HepG2 (cell line): Measurements from ENCODE around the gene CARMIL1. TPM values are rescaled to one million over a fixed set of nuclear protein-coding genes. Genes with fewer than 3 reads are reported as not detected.

Experiments used
- ATAC-seq: fragments of 200-7000 bp; cut with Tn5 transposase; 3 replicates; pipeline ENCODE4 v1.9.1; 2020; ENCODE audit warnings: mild to moderate bottlenecking, moderate library complexity
- BruUV-seq: library from RNA; stranded (reverse); fragments of 400-500 nt; replicated peaks from 2 replicates; lab custom pipeline; 2021; lab: Mats Ljungman, UMichigan
- CTCF ChIA-PET: fragments of 300-600 bp; formaldehyde crosslinking; extraction: SDS; loops from one replicate; lab custom pipeline; 2021; ENCODE audit warnings: low total read pairs, inconsistent platforms, low intra/inter-chr PET ratio; lab: Yijun Ruan, JAX
- POLR2A ChIA-PET: fragments of 350-600 bp; sonication (Branson Sonifier 250); formaldehyde crosslinking; loops from one replicate; lab custom pipeline; 2020; ENCODE audit warnings: antibody characterized with exemption, inconsistent platforms; lab: Yijun Ruan, JAX
- DNase-seq: peaks from one replicate; pipeline ENCODE4 v3.0.0-alpha.2; 2015; ENCODE audit warnings: low spot score
- FAIRE-seq: peaks from 3 replicates; lab custom pipeline; 2011; peaks lifted over from hg19 to GRCh38; lab: Jason Lieb, UNC
- H2AFZ ChIP-seq: one replicate; pipeline ENCODE4 v1.6.1; 2011; ENCODE audit warnings: low read length, inconsistent platforms
- H3K27ac ChIP-seq: fragments of 300-600 bp; 3 replicates; pipeline ENCODE4 v1.8.0; 2011; ENCODE audit warnings: mixed run types, mild to moderate bottlenecking, mixed read lengths, low read length, inconsistent platforms; ENCODE audit not compliant: insufficient read depth; ENCODE audit errors: extremely low read length
- H3K27me3 ChIP-seq, 2 experiments: fragments of 200-600 bp in 1 of 2; 2 replicates in 1 of 2; 3 replicates in 1 of 2; pipeline versions ENCODE4 v1.6.0 to v1.8.0; 2011; ENCODE audit warnings: low read length in 2 of 2, mild to moderate bottlenecking in 2 of 2, moderate library complexity in 2 of 2, inconsistent platforms in 1 of 2; ENCODE audit not compliant: insufficient read depth in 2 of 2, control insufficient read depth in 1 of 2
- H3K36me3 ChIP-seq, 2 experiments: fragments of 200-600 bp in 1 of 2; replicated peaks in 1 of 2; 2 replicates in 1 of 2; 3 replicates in 1 of 2; pipeline versions ENCODE4 v1.5.1 to v1.8.0; 2011; ENCODE audit warnings: low read length in 2 of 2, inconsistent platforms in 1 of 2; ENCODE audit not compliant: insufficient read depth in 2 of 2, control insufficient read depth in 1 of 2
- H3K4me1 ChIP-seq: 2 replicates; pipeline ENCODE4 v1.5.1; 2012; ENCODE audit warnings: low read length, inconsistent platforms; ENCODE audit not compliant: insufficient read depth
- H3K4me2 ChIP-seq: 2 replicates; pipeline ENCODE4 v1.6.0; 2011; ENCODE audit warnings: low read depth, low read length, inconsistent platforms
- H3K4me3 ChIP-seq, 3 experiments: fragments of 200-600 bp in 1 of 3; sonication (generic), shearing (Covaris generic) in 1 of 3; replicated peaks in 1 of 3; 2 replicates each; pipeline ENCODE4 v1.5.1; 2011 to 2016; ENCODE audit warnings: low read length in 3 of 3, inconsistent platforms in 2 of 3, low read depth in 2 of 3, mild to moderate bottlenecking in 2 of 3, control low read depth in 1 of 3, mixed read lengths in 1 of 3; ENCODE audit not compliant: insufficient read depth in 1 of 3
- H3K79me2 ChIP-seq: one replicate; pipeline ENCODE4 v1.6.1; 2011; ENCODE audit warnings: low read length, inconsistent platforms; ENCODE audit not compliant: insufficient read depth
- H3K9ac ChIP-seq: 2 replicates; pipeline ENCODE4 v1.6.0; 2011; ENCODE audit warnings: mild to moderate bottlenecking, low read depth, low read length, inconsistent platforms; ENCODE audit not compliant: insufficient read depth
- H3K9me3 ChIP-seq: 2 replicates; pipeline ENCODE4 v1.5.1; 2012; ENCODE audit warnings: mild to moderate bottlenecking, low read length
- H4K20me1 ChIP-seq: 2 replicates; pipeline ENCODE4 v1.6.0; 2011; ENCODE audit warnings: inconsistent platforms, mild to moderate bottlenecking, low read length, moderate library complexity; ENCODE audit not compliant: insufficient read depth
- DNMT1 ChIP-seq: sonication (generic); formaldehyde crosslinking; IDR thresholded peaks from 2 replicates; pipeline ENCODE4 v1.5.1; 2020; ENCODE audit warnings: mild to moderate bottlenecking, missing genetic modification reagents
- FIP1L1 ChIP-seq: fragments of 200-400 bp; formaldehyde crosslinking; IDR thresholded peaks from 2 replicates; pipeline ENCODE4 v1.6.1; 2018; ENCODE audit warnings: low read depth, mild to moderate bottlenecking, low read length, moderate library complexity, borderline replicate concordance; ENCODE audit not compliant: insufficient read depth
- GLI4 ChIP-seq: sonication (generic); formaldehyde crosslinking; IDR thresholded peaks from 2 replicates; pipeline ENCODE4 v1.5.1; 2020; ENCODE audit warnings: missing genetic modification reagents, mild to moderate bottlenecking, moderate library complexity, borderline replicate concordance
- MTA3 ChIP-seq: sonication (generic); formaldehyde crosslinking; IDR thresholded peaks from 2 replicates; pipeline ENCODE4 v1.4.0; 2020; ENCODE audit warnings: missing genetic modification reagents
- NAIF1 ChIP-seq: sonication (generic); formaldehyde crosslinking; IDR thresholded peaks from 2 replicates; pipeline ENCODE4 v1.5.0; 2020; ENCODE audit warnings: mild to moderate bottlenecking, missing genetic modification reagents, borderline replicate concordance
- SMAD1 ChIP-seq: sonication (generic); formaldehyde crosslinking; IDR thresholded peaks from 2 replicates; pipeline ENCODE4 v1.4.0; 2020; ENCODE audit warnings: missing genetic modification reagents, low read depth, mild to moderate bottlenecking, borderline replicate concordance
- ZBTB3 ChIP-seq: sonication (generic); formaldehyde crosslinking; IDR thresholded peaks from 2 replicates; pipeline ENCODE4 v1.4.0; 2020; ENCODE audit warnings: low read depth, mild to moderate bottlenecking, moderate library complexity, missing genetic modification reagents, borderline replicate concordance
- ZNF224 ChIP-seq: sonication (generic); formaldehyde crosslinking; IDR thresholded peaks from 2 replicates; pipeline ENCODE4 v1.5.0; 2020; ENCODE audit warnings: mild to moderate bottlenecking, missing genetic modification reagents
- ZSCAN22 ChIP-seq: sonication (generic); formaldehyde crosslinking; IDR thresholded peaks from 2 replicates; pipeline ENCODE4 v1.4.0; 2020; ENCODE audit warnings: mild to moderate bottlenecking, missing genetic modification reagents
- WGBS: methylation state at CpG from one replicate; pipeline ENCODE4 v1.1.6; 2017; ENCODE audit warnings: low lambda C conversion rate; 5-methylcytosine and 5-hydroxymethylcytosine counted together
- in situ Hi-C: cut with HindIII; loops from 2 replicates; pipeline ENCODE4 v1.10.0; 2017; ENCODE audit warnings: low pct_unique_long_range_greater_than_20kb; ENCODE audit not compliant: extremely low pct_ligation_motif_present
- intact Hi-C: fragments of 100-400 bp; cut with micrococcal nuclease; formaldehyde crosslinking; loops from one replicate; pipeline ENCODE4 v1.10.0; 2022; ENCODE audit not compliant: unreplicated experiment
- polyA plus RNA-seq, 8 experiments: library from polyadenylated mRNA; depleted of rRNA in 3 of 8; stranded (reverse) in 7 of 8; unstranded in 1 of 8; fragments of >200 nt; fragmentation: Illumina TruSeq in 4 of 8; extraction: Trizol in 4 of 8; gene quantifications; 2 replicates each; pipeline versions ENCODE4 v1.2.1 to v1.2.3, GENCODE V29; 2011 to 2016; ENCODE audit warnings: low read depth in 4 of 8, missing spikeins in 1 of 8, mixed read lengths in 1 of 8; ENCODE audit not compliant: insufficient read depth in 1 of 8
- total RNA-seq, 5 experiments: library from RNA; depleted of rRNA; stranded (reverse); fragments of >200 nt; fragmentation: Illumina TruSeq; extraction: Trizol; gene quantifications; 2 replicates each; pipeline ENCODE4 v1.2.3, GENCODE V29; 2016; ENCODE audit warnings: low read depth in 1 of 5
- TF ChIP-seq, protein P1 (sequence below): sonication (generic); formaldehyde crosslinking; conservative IDR thresholded peaks from 2 replicates; pipeline ENCODE4 v1.8.0; 2022; ENCODE audit warnings: missing genetic modification reagents
- TF ChIP-seq, protein P2 (sequence below): IDR thresholded peaks from 2 replicates; pipeline ENCODE4 v1.6.1; 2016; ENCODE audit warnings: missing compliant biosample characterization, missing genetic modification reagents, borderline replicate concordance

CARMIL1 gene
- total and polyA plus RNA-seq, 2 of the 13 experiments (the other 11 are each of a cell fraction or from before 2014, with no cell fraction given), result 1.8 to 2.6 TPM

DNA sequence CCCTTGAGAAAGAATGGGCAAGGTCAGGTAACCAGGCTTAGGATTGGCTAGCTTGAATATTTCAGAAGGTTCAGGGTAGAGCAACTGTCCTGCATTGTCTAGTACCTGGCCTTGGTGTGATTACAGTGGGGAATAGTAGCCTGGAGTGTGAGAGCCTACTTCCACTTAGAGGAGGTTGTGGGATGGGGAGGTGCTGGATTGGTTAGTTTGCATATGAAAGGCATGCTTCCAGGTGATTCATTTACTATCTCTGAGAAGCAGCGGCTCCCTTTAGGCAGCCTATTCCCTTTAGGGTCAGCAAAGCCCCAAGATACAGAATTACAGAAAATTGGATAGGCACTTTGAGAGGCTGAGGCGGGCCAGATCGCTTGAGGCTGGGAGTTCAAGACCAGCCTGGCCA is 347.8 kb downstream of the CARMIL1 start:
- H2AFZ ChIP-seq, result no peak overlapping the region
- ATAC-seq (no peak), FAIRE-seq (no peak), DNase-seq (no peak)
- in situ Hi-C loops, result no loop called here
- CTCF ChIA-PET, result no interaction called here
- no peaks in the 10 kb centered on the region for H3K79me2 ChIP-seq
- peaks cover 60% of the 10 kb centered on the region for H3K4me1 ChIP-seq
- H3K9ac ChIP-seq, result no peak overlapping the region
- TF ChIP-seq, protein P1, sequence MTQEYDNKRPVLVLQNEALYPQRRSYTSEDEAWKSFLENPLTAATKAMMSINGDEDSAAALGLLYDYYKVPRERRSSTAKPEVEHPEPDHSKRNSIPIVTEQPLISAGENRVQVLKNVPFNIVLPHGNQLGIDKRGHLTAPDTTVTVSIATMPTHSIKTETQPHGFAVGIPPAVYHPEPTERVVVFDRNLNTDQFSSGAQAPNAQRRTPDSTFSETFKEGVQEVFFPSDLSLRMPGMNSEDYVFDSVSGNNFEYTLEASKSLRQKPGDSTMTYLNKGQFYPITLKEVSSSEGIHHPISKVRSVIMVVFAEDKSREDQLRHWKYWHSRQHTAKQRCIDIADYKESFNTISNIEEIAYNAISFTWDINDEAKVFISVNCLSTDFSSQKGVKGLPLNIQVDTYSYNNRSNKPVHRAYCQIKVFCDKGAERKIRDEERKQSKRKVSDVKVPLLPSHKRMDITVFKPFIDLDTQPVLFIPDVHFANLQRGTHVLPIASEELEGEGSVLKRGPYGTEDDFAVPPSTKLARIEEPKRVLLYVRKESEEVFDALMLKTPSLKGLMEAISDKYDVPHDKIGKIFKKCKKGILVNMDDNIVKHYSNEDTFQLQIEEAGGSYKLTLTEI (CRISPR knock-in tag), result no peak
- TF ChIP-seq FIP1L1 (no peak), NAIF1 (no peak), ZBTB3 (CRISPR knock-in tag) (no peak), SMAD1 (no peak), MTA3 (CRISPR knock-in tag) (no peak), GLI4 (CRISPR knock-in tag) (no peak), DNMT1 (CRISPR knock-in tag) (no peak), ZNF224 (CRISPR knock-in tag) (no peak), ZSCAN22 (CRISPR knock-in tag) (no peak)
- TF ChIP-seq, protein P2, sequence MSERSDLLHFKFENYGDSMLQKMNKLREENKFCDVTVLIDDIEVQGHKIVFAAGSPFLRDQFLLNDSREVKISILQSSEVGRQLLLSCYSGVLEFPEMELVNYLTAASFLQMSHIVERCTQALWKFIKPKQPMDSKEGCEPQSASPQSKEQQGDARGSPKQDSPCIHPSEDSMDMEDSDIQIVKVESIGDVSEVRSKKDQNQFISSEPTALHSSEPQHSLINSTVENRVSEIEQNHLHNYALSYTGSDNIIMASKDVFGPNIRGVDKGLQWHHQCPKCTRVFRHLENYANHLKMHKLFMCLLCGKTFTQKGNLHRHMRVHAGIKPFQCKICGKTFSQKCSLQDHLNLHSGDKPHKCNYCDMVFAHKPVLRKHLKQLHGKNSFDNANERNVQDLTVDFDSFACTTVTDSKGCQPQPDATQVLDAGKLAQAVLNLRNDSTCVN (CRISPR knock-in tag), result no peak
- TF ChIP-seq, all 625 proteins: peak for 0
- no peak overlapping the region for H3K4me2 ChIP-seq
- no peaks in the 10 kb centered on the region for H4K20me1 ChIP-seq
- WGBS, result 73% methylated on average over 3 of the region's 3 CpGs
- no peak overlapping the region for H3K27ac ChIP-seq
- no peaks in the 10 kb centered on the region for H3K9me3 ChIP-seq
- no peak overlapping the region for H3K4me3 ChIP-seq
- intact Hi-C loops, result no loop called here
- no TSS peak for BruUV-seq
- POLR2A ChIA-PET, result no interaction called here
- no peaks in the 10 kb centered on the region for H3K36me3 ChIP-seq
- no peaks in the 10 kb centered on the region for H3K27me3 ChIP-seq
